Left lung (tissue), 10 donors: ENCODE measurements around the gene XAB2. TPM values are rescaled to one million over a fixed set of nuclear protein-coding genes. Genes with fewer than 3 reads are reported as not detected.
A peak's percentile ranks its signal among the peaks of the same experiment; 100 is the strongest.

Experiments used
- ATAC-seq: fragments of 200-7000 bp; cut with Tn5 transposase; one replicate; pipeline ENCODE4 v1.9.1; 2020; ENCODE audit warnings: moderate library complexity
- DNase-seq, 4 donors: peaks; one replicate each; pipeline ENCODE4 v3.0.0-alpha.2; 2013 to 2020
- H3K27ac ChIP-seq, 2 donors: fragments of 200-600 bp; sonication (generic) in 1 of 2; one replicate each; pipeline versions ENCODE4 v1.5.0 to v1.8.0; 2020 to 2021
- H3K27me3 ChIP-seq, 2 donors: fragments of 200-600 bp; sonication (generic) in 1 of 2; one replicate each; pipeline versions ENCODE4 v1.5.0 to v1.8.0; 2020 to 2021
- H3K36me3 ChIP-seq, 2 donors: fragments of 200-600 bp; sonication (generic) in 1 of 2; one replicate each; pipeline versions ENCODE4 v1.5.0 to v1.8.0; 2020 to 2021
- H3K4me1 ChIP-seq, 2 donors: fragments of 200-600 bp; one replicate each; pipeline ENCODE4 v1.8.0; 2021
- H3K4me3 ChIP-seq, 2 donors: fragments of 200-600 bp; sonication (generic) in 1 of 2; one replicate each; pipeline versions ENCODE4 v1.5.0 to v1.8.0; 2020 to 2021; ENCODE audit warnings: mild to moderate bottlenecking in 1 of 2
- H3K9me3 ChIP-seq, 2 donors: fragments of 200-600 bp; sonication (generic) in 1 of 2; one replicate each; pipeline versions ENCODE4 v1.5.0 to v1.8.0; 2020 to 2021
- intact Hi-C, 2 donors: fragments of 100-400 bp; cut with DNase I; formaldehyde crosslinking; loops; one replicate each; pipeline versions ENCODE4 v1.11.2 to v1.14.2; 2022
- polyA plus RNA-seq, 6 donors: library from polyadenylated mRNA; unstranded; fragments of 120-200 nt; gene quantifications; one replicate each; pipeline ENCODE4 v1.2.1, GENCODE V29; 2013; ENCODE audit not compliant: insufficient read length in 6 of 6
- total RNA-seq, 2 donors: library from RNA; stranded (reverse); fragmentation: NEBNext Ultra II Directional; extraction: Animal tissue kit (Norgen Biotek cat#: 25700); gene quantifications; one replicate each; pipeline ENCODE4 v1.2.1, GENCODE V29; 2021
- TF ChIP-seq, protein P1 (sequence below), 2 donors: fragments of 200-600 bp; sonication (generic) in 1 of 2; IDR thresholded peaks; one replicate each; pipeline versions ENCODE4 v1.5.0 to v1.8.0; 2021; ENCODE audit warnings: antibody characterized with exemption in 2 of 2
- donor health status: DM: no; HTN: yes; CAD: no.
- donor health status: DM: no; HTN: no; CAD: no.

Gene XAB2
- total and polyA plus RNA-seq, 8 donors = 30.5 to 38.8 (median 32.5) TPM

DNA sequence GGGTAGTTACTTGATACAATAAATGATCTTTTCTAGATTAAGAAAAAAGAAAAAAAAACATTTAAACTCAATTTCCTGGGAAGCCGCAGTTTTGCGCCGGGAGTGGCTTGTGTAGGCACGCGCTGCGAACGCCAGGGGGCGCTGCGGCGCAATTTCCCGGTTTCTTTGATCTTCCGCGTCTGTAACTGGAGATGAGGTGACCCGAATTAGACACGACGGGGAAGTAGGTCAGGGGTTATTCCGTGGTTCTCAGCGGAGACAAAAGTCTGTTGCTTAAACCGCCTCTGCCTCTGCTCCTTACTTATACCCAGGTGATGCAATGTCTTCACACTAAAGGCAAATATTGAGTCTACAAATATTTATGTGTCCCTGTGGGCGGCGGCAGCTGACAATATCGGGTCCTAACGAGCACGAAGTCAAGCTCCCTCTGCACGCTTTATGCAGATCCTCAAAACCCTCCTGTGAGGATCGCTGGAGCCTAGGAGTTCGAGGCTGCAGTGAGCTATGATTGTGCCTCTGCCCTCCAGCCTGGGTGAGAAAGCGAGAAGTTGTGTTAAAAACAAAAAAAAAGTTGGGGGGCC lies 22.8 kb upstream of the XAB2 start:
- DNase-seq = peak; percentile 75 to 97 (median 89)
- Histone ChIP-seq H3K27me3 (no peaks in the 10 kb centered on the region), H3K9me3 (no peaks in the 10 kb centered on the region), H3K4me3 (peak overlapping the region in 1 of 2 donors; percentile 17), H3K27ac (peak overlapping the region; percentile 51 to 97), H3K36me3 (peaks cover 0 to 13% of the 10 kb centered on the region in 2 donors), H3K4me1 (peaks cover 4 to 62% of the 10 kb centered on the region in 2 donors)
- intact Hi-C loops = no loop called here
- peak; percentile 88 for ATAC-seq
- TF ChIP-seq, protein P1, sequence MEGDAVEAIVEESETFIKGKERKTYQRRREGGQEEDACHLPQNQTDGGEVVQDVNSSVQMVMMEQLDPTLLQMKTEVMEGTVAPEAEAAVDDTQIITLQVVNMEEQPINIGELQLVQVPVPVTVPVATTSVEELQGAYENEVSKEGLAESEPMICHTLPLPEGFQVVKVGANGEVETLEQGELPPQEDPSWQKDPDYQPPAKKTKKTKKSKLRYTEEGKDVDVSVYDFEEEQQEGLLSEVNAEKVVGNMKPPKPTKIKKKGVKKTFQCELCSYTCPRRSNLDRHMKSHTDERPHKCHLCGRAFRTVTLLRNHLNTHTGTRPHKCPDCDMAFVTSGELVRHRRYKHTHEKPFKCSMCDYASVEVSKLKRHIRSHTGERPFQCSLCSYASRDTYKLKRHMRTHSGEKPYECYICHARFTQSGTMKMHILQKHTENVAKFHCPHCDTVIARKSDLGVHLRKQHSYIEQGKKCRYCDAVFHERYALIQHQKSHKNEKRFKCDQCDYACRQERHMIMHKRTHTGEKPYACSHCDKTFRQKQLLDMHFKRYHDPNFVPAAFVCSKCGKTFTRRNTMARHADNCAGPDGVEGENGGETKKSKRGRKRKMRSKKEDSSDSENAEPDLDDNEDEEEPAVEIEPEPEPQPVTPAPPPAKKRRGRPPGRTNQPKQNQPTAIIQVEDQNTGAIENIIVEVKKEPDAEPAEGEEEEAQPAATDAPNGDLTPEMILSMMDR (IDR thresholded peaks at IDR 0.05) = peak; percentile 97 to 99

GRCh38 chr19:7650148-7650547 lies 20.8 kb upstream of the XAB2 start:
- H3K4me3 ChIP-seq = no peak overlapping the region
- ATAC-seq = no peak
- H3K4me1 ChIP-seq = peaks cover 4 to 63% of the 10 kb centered on the region in 2 donors
- peaks cover 0 to 29% of the 10 kb centered on the region in 2 donors for H3K36me3 ChIP-seq
- intact Hi-C loops = no loop called here
- H3K27ac ChIP-seq = no peak overlapping the region
- no peak for DNase-seq
- H3K27me3 ChIP-seq = peaks cover 0 to 6% of the 10 kb centered on the region in 2 donors
- TF ChIP-seq, protein P1 (IDR thresholded peaks at IDR 0.05) = no peak
- H3K9me3 ChIP-seq = no peaks in the 10 kb centered on the region

- Histone ChIP-seq H3K27me3 (peaks cover 0 to 6% of the 10 kb centered on the region in 2 donors), H3K27ac (no peak overlapping the region), H3K9me3 (no peaks in the 10 kb centered on the region), H3K36me3 (peaks cover 0 to 39% of the 10 kb centered on the region in 2 donors), H3K4me3 (no peak overlapping the region), H3K4me1 (peaks cover 4 to 58% of the 10 kb centered on the region in 2 donors)
- intact Hi-C loops = no loop called here
- DNase-seq (no peak), ATAC-seq (no peak)
- TF ChIP-seq, protein P1 (IDR thresholded peaks at IDR 0.05) = no peak
Measured at GRCh38 chr19:7648265-7649014, 19.1 kb upstream of the XAB2 start.

- H3K27me3 ChIP-seq = peaks cover 0 to 6% of the 10 kb centered on the region in 2 donors
Measured at GRCh38 chr19:7647156-7647555, 17.8 kb upstream of the XAB2 start.

DNA sequence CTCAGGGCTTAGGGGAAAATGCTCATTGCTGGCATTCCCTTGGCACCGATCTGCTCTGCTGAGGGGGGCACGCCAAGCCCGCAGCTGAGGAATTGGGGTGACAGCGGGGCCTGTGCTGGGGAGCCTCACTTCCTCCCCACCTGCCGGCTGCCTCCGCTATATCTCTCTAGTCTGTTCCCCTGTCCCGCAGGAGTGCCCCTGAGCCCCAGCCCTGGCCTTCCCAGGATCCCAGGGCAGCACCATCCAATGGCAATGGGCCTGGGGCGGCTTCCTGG lies 17.0 kb upstream of the XAB2 start:
- H3K27ac ChIP-seq = peak overlapping the region in 1 of 2 donors; percentile 83
- peak overlapping the region in 1 of 2 donors; percentile 41 for H3K4me3 ChIP-seq
- DNase-seq = peak in 1 of 4 donors; percentile 77
- H3K9me3 ChIP-seq = no peaks in the 10 kb centered on the region
- peaks cover 0 to 6% of the 10 kb centered on the region in 2 donors for H3K27me3 ChIP-seq
- H3K36me3 ChIP-seq = peaks cover 0 to 55% of the 10 kb centered on the region in 2 donors
- ATAC-seq = no peak
- intact Hi-C loops = no loop called here
- TF ChIP-seq, protein P1 (IDR thresholded peaks at IDR 0.05) = no peak
- peaks cover 0 to 37% of the 10 kb centered on the region in 2 donors for H3K4me1 ChIP-seq

More at GRCh38 chr19:7647156-7647555, 17.8 kb upstream of the XAB2 start:
- ATAC-seq (no peak), DNase-seq (peak in 1 of 4 donors; percentile 76)
- TF ChIP-seq, protein P1 (IDR thresholded peaks at IDR 0.05) = no peak
- intact Hi-C loops = no loop called here
- peaks cover 0 to 47% of the 10 kb centered on the region in 2 donors for H3K36me3 ChIP-seq
- peaks cover 0 to 45% of the 10 kb centered on the region in 2 donors for H3K4me1 ChIP-seq
- H3K4me3 ChIP-seq = peak overlapping the region in 1 of 2 donors; percentile 41
- H3K9me3 ChIP-seq = no peaks in the 10 kb centered on the region
- peak overlapping the region in 1 of 2 donors; percentile 83 for H3K27ac ChIP-seq
